Ishikawa (cell line): ENCODE measurements around the gene ADAMTSL1.

Experiments
- CEBPB ChIP-seq: IDR thresholded peaks from 2 replicates; pipeline ENCODE4 v1.6.1; 2012
- CREB1 ChIP-seq: IDR thresholded peaks from 2 replicates; pipeline ENCODE4 v1.6.1; 2012; ENCODE audit warnings: low read depth
- EGR1 ChIP-seq: IDR thresholded peaks from 2 replicates; pipeline ENCODE4 v1.6.1; 2012
- EP300 ChIP-seq: IDR thresholded peaks from 2 replicates; pipeline ENCODE4 v1.6.1; 2012; ENCODE audit warnings: borderline replicate concordance
- FOXM1 ChIP-seq: IDR thresholded peaks from 2 replicates; pipeline ENCODE4 v1.6.1; 2012; ENCODE audit warnings: low read depth, borderline replicate concordance
- MAX ChIP-seq: IDR thresholded peaks from 2 replicates; pipeline ENCODE4 v1.6.1; 2012
- NFIC ChIP-seq: IDR thresholded peaks from 2 replicates; pipeline ENCODE4 v1.6.1; 2012
- RAD21 ChIP-seq: IDR thresholded peaks from 2 replicates; pipeline ENCODE4 v1.6.1; 2012; ENCODE audit warnings: low read depth
- REST ChIP-seq: IDR thresholded peaks from 2 replicates; pipeline ENCODE4 v1.6.1; 2012; ENCODE audit warnings: low read depth, mild to moderate bottlenecking
- TAF1 ChIP-seq: IDR thresholded peaks from 2 replicates; pipeline ENCODE4 v1.6.1; 2012; ENCODE audit warnings: low read depth, mild to moderate bottlenecking
- TCF12 ChIP-seq: IDR thresholded peaks from 2 replicates; pipeline ENCODE4 v1.6.1; 2012; ENCODE audit warnings: low read depth
- TEAD4 ChIP-seq: IDR thresholded peaks from 2 replicates; pipeline ENCODE4 v1.6.1; 2012
- YY1 ChIP-seq: IDR thresholded peaks from 2 replicates; pipeline ENCODE4 v1.6.1; 2012; ENCODE audit warnings: low read depth

GRCh38 chr9:18837402-18837801 is 363.4 kb downstream of the ADAMTSL1 start:
- TF ChIP-seq EGR1 (no peak), CREB1 (no peak), TCF12 (no peak), NFIC (no peak), EP300 (no peak), REST (no peak), TAF1 (no peak), YY1 (no peak), CEBPB (no peak), RAD21 (no peak), MAX (no peak), TEAD4 (no peak), FOXM1 (no peak)
